ENCODE data around the gene EPHB2.

Gene EPHB2

DNA sequence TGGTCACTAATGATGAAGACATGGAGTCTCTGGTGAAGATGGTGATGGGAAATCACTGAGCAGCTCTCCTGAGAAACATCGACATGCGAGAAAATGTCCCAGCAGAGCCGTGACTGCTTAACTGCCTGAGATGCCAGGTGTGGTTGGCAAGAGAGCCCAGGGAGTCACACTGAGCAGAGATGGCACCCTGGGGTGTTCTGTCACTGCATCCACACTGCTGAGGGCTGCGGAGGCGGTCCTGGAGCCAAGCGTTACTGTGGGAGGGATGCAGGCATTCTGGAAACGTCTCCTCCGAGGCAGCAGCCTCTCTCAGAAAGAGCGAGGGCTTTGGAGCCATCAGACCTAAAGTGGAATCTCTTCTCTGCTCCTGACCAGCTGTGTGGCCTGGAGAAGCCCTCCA, 57.2 kb downstream of the EPHB2 start:
- no peak for TF ChIP-seq YY1 (IDR thresholded peaks at IDR 0.05; ENCODE audit: low read depth)
- TF ChIP-seq, protein P1, sequence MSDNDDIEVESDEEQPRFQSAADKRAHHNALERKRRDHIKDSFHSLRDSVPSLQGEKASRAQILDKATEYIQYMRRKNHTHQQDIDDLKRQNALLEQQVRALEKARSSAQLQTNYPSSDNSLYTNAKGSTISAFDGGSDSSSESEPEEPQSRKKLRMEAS (IDR thresholded peaks at IDR 0.05): no peak
- no peak for TF ChIP-seq FOXM1 (IDR thresholded peaks at IDR 0.05; ENCODE audit: borderline replicate concordance, low read depth)
- TF ChIP-seq EGR1 (IDR thresholded peaks at IDR 0.05): no peak
- TF ChIP-seq CEBPB (IDR thresholded peaks at IDR 0.05): no peak
- TF ChIP-seq, protein P2, sequence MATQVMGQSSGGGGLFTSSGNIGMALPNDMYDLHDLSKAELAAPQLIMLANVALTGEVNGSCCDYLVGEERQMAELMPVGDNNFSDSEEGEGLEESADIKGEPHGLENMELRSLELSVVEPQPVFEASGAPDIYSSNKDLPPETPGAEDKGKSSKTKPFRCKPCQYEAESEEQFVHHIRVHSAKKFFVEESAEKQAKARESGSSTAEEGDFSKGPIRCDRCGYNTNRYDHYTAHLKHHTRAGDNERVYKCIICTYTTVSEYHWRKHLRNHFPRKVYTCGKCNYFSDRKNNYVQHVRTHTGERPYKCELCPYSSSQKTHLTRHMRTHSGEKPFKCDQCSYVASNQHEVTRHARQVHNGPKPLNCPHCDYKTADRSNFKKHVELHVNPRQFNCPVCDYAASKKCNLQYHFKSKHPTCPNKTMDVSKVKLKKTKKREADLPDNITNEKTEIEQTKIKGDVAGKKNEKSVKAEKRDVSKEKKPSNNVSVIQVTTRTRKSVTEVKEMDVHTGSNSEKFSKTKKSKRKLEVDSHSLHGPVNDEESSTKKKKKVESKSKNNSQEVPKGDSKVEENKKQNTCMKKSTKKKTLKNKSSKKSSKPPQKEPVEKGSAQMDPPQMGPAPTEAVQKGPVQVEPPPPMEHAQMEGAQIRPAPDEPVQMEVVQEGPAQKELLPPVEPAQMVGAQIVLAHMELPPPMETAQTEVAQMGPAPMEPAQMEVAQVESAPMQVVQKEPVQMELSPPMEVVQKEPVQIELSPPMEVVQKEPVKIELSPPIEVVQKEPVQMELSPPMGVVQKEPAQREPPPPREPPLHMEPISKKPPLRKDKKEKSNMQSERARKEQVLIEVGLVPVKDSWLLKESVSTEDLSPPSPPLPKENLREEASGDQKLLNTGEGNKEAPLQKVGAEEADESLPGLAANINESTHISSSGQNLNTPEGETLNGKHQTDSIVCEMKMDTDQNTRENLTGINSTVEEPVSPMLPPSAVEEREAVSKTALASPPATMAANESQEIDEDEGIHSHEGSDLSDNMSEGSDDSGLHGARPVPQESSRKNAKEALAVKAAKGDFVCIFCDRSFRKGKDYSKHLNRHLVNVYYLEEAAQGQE (IDR thresholded peaks at IDR 0.05; ENCODE audit: low read depth): no peak
- no peak for TF ChIP-seq CREB1 (IDR thresholded peaks at IDR 0.05; ENCODE audit: low read depth)
- no peak for TF ChIP-seq NFIC (IDR thresholded peaks at IDR 0.05)
- TF ChIP-seq TEAD4 (IDR thresholded peaks at IDR 0.05): no peak
- no peak for TF ChIP-seq ZBTB7A (IDR thresholded peaks at IDR 0.05; ENCODE audit: low read depth)
- TF ChIP-seq TAF1 (IDR thresholded peaks at IDR 0.05; ENCODE audit: low read depth): no peak

DNA sequence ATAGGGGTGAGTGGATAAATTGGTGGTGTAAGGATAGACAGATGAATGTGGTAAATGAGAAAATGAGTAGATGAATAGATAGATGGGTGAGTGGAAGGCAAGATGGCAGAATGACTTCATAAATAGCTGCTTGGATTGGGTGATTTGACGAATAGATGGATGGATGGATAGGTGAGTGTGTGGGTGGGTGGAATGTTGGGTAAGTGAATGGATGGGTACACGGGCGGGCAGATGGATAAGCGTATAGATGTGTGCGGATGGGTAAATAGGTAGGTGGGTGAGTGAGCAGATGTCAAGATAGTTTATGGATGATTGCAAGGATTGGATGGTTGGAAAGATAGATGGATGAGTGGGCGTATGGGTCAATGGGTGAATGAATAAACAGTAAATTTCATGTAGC, 59.3 kb downstream of the EPHB2 start:
- TF ChIP-seq NFIC (IDR thresholded peaks at IDR 0.05): no peak
- no peak for TF ChIP-seq EP300 (IDR thresholded peaks at IDR 0.05; ENCODE audit: borderline replicate concordance)
- no peak for TF ChIP-seq FOXM1 (IDR thresholded peaks at IDR 0.05; ENCODE audit: borderline replicate concordance, low read depth)
- TF ChIP-seq TCF12 (IDR thresholded peaks at IDR 0.05; ENCODE audit: low read depth): no peak

DNA sequence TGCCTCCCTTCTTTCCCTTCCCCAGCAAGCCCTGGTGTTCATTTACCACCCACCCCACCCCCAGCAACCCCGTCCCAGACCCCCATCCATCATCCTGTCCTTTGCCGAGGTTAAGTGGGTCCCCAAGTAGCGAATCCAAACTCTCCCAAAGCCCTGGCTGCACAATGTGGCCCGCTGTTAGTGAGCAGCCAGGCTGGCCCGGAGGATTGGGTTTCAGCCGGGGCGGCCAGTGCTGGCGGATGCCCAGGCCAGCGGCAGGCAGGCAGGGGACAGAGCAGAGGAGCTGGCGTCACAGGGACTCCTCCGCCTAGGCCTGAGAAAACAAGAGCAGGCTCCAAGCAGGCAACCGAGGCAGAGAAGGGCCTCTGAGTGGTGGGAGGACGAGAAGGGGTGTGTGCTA, 61.4 kb downstream of the EPHB2 start:
- TF ChIP-seq RAD21 (IDR thresholded peaks at IDR 0.05; ENCODE audit: low read depth) (no peak), EGR1 (IDR thresholded peaks at IDR 0.05) (no peak)

DNA sequence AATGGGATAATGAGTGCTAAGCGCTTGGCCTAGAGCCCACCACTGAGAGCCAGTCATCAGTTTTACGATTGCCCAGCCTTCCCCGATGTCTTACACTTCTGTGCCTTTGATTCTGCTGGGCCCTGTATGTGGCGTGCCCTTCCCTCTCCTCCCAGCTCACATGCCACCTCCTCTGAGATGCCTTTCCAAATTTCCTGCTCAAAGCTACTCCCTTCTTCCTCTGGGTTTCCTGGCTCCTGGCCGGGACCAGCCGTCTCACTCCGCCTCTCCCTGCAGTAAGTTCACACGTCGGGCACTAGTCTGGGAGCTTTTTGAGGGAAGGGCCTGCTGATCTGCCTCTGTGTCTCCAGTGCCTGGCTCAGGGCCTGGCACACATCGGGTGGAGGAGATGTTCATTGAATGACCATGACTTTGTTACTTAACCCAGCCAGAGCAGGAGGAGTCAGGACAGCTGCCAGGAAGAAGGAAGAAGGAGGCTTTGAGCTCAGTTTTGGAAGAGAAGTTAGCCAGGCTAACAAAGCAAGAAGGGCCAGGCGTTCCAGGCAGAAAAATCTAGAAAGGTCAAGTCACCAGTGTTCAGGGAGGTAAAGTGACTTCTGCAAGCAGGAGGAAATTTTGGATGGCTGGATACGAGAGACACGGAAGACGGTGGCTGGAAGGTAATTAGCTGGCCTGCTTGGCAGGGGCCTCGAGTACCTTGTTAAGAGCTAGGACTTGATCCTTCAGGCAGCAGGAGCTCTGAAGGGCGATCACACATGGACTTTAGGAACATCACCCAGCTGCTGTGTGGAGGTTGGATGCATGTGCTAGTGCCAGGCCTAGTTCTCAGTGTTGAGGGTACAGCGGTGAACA, 63.6 kb downstream of the EPHB2 start:
- TF ChIP-seq TCF12 (IDR thresholded peaks at IDR 0.05; ENCODE audit: low read depth) (no peak), EGR1 (IDR thresholded peaks at IDR 0.05) (no peak), RAD21 (IDR thresholded peaks at IDR 0.05; ENCODE audit: low read depth) (no peak), TEAD4 (IDR thresholded peaks at IDR 0.05) (no peak), NFIC (IDR thresholded peaks at IDR 0.05) (no peak), CEBPB (IDR thresholded peaks at IDR 0.05) (no peak), FOXM1 (IDR thresholded peaks at IDR 0.05; ENCODE audit: borderline replicate concordance, low read depth) (no peak), CREB1 (IDR thresholded peaks at IDR 0.05; ENCODE audit: low read depth) (no peak)
- TF ChIP-seq, protein P1 (IDR thresholded peaks at IDR 0.05): no peak
- TF ChIP-seq, protein P2 (IDR thresholded peaks at IDR 0.05; ENCODE audit: low read depth): no peak
- TF ChIP-seq, protein P3, sequence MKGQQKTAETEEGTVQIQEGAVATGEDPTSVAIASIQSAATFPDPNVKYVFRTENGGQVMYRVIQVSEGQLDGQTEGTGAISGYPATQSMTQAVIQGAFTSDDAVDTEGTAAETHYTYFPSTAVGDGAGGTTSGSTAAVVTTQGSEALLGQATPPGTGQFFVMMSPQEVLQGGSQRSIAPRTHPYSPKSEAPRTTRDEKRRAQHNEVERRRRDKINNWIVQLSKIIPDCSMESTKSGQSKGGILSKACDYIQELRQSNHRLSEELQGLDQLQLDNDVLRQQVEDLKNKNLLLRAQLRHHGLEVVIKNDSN (IDR thresholded peaks at IDR 0.05): no peak

DNA sequence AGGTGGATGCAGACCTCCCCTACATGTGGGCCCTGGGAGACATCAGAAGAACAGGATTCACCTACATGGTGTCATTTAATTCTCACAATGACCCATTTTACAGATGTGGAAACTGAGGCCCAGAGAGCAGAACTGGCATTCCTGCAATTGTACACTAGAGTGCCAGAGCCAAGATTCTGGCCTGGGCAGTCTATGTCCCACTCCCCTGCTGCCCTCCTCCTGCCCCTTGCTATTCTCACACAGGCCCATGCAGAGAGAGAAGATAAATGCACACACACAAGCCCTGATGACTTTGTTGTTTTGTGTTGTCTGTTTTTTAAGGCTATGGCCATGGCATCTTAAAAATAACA, 64.2 kb downstream of the EPHB2 start:
- no peak for TF ChIP-seq CEBPB (IDR thresholded peaks at IDR 0.05)
- TF ChIP-seq, protein P2 (IDR thresholded peaks at IDR 0.05; ENCODE audit: low read depth): no peak
- TF ChIP-seq RAD21 (IDR thresholded peaks at IDR 0.05; ENCODE audit: low read depth): no peak
- TF ChIP-seq, protein P3 (IDR thresholded peaks at IDR 0.05): no peak
- no peak for TF ChIP-seq EP300 (IDR thresholded peaks at IDR 0.05; ENCODE audit: borderline replicate concordance)

Data from Ishikawa (cell line).